Measurements from ENCODE around the gene IL27RA.

The IL27RA gene

DNA sequence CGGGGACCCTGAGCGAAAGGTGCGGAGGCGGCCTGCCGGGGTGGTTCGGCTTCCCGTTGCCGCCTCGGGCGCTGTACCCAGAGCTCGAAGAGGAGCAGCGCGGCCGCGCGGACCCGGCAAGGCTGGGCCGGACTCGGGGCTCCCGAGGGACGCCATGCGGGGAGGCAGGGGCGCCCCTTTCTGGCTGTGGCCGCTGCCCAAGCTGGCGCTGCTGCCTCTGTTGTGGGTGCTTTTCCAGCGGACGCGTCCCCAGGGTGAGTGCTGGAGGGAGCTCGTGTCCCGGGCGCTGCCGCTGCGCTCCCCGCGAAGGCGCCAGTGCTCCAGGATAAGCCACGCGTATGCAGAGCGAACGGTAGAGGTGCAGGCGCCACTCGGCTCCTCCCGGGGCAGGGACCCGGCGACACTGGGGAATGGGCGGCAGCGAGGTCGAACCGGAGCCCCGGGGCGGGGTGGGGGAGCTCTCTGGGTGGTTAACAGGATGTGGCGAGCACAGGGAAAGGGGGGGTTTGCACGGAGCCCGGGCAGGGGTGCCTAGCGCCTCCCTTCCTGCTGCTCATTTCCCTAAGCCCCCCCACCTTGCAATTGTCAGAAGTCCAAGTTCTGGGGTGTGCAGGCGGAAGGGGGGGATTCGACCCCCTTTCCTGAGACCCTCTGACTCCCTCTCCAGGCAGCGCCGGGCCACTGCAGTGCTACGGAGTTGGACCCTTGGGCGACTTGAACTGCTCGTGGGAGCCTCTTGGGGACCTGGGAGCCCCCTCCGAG lies at the start of gene IL27RA:
TSS of gene IL27RA (plus strand) at position 44 of the 762 bp plus-strand sequence. CDS start at position 155, 111 bp downstream.
- DNase-seq: peak; percentile 85

DNA sequence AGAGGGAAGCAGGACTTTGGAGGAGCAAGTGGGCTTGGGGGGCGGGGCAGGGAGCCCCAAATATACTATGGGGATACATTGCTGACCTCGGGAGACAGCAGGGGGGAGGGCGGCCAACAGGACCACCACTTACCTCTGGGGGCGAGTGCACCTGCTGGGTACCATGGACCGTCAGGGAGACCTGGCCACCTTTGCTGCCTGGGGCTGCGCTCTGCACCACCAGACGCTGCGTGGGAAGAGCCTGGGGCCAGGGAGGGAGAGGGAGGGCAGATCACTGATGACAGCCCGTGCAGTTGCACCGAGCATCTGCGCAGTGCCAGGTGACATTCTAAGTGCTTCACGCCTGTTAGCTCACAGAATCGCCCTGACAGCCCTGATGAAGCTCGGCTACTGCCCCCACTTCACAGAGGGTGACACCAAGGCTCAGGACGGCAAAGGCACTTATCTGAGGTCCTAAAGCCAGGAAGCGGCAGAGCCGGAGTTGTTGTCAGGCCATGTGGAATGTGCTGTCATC lies 49.5 kb upstream of the IL27RA start:
- no peak for DNase-seq

DNA sequence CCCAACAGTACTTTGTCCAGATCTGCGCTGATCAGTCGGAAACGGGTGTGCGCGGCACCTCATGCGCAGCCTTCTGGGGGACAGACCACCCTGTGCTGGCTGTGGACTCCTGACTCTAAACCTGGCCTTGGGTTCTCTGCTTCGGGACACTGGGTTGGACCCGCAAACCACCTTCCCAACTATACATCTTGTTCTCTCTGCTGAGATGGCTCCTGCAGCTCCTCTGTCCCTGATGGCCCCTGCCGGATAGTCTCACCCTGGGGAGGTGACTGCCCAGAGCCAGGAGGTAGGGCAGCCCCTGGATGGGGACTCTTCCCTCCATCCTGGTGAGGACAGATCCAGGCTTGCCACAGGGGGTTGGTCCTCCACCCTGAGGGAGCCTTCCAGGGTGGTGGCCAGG lies 48.8 kb upstream of the IL27RA start:
- no peak for DNase-seq

DNA sequence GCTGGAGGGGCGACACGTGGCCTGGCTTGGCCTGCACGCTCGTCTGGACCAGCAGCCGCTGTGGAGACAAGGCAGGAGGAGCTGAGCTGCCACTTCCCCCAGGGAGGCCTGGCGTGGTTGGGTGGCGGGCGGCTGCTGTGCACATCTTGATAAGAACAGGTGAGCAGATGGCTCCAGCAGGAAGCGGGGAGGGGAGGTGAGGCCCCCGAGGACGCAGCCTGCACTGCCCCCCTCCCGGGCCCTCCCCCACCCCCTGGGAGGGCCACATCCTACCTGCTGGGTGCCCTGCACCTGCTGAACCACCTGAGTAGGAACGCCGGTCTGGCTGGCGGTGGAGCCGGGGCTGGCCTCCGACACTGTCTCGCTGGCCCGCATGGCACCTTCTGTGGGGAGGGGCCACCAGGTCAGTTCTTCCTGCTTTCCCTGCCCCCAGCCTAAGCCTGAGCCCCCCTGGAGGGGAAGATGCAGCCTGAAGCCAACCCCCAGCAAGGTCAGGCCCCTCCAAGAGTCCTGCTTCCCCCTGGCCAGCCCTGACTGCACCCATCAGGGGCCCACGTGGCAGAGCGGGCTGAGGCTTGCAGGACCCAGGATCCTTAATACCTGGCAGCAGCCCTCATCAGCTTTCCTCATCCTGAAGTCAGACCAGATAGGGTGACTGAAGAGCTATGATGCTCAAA lies 48.2 kb upstream of the IL27RA start:
- no peak for DNase-seq

DNA sequence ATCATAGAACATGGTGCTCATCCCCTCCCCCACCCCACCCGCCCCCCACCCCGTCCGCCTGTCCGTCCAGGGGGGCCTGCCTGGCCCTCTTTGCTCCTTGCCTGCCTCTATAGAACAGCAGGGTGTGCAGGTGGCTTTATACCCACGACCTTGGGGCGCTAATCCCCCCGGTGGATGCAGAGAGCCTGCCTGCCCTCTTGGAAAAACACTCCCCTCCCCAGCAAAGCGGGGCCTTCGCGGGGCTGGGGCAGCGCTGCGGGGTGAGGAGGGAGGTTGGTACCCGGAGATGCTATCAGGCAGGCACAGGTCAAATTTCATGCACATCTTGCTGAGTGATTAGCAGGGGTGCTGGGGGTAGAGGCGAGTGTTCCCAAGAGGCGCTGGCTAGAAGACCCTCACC lies 47.4 kb upstream of the IL27RA start:
- DNase-seq: no peak

DNA sequence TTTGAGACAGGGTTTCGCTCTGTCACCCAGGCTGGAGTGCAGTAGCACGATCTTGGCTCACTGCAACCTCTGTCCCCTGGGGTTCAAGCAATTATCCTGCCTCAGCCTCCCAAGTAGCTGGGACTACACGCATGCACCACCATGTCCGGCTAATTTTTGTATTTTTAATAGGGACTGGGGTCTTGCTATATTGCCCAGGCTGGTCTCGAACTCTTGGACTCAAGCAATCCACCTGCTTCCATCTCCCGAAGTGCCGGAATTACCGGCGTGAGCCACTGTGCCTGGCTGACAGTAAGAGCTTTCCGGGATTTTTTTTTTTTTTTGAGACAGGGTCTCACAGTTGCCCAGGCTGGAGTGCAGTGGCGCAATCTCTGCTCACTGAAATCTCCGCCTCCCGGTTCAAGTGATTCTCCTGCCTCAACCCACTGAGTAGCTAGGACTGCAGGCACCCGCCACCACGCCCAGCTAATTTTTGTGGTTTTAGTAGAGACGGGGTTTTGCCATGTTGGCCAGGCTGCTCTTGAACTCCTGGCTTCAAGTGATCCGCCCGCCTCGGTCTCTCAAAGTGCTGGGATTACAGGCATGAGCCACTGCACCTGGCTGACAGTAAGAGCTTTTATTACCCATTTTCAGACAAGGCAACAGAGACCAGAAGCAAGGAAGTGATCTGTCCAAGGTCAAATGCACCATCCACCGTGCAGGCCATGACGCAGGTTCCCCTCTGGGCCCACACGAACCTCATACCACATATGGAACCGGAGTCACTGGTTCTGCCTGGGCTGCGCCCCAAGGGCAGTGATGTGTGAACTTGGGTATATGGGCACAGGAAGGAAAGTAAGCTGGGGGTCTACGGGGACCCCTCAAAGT lies 46.5 kb upstream of the IL27RA start:
- DNase-seq: no peak

DNA sequence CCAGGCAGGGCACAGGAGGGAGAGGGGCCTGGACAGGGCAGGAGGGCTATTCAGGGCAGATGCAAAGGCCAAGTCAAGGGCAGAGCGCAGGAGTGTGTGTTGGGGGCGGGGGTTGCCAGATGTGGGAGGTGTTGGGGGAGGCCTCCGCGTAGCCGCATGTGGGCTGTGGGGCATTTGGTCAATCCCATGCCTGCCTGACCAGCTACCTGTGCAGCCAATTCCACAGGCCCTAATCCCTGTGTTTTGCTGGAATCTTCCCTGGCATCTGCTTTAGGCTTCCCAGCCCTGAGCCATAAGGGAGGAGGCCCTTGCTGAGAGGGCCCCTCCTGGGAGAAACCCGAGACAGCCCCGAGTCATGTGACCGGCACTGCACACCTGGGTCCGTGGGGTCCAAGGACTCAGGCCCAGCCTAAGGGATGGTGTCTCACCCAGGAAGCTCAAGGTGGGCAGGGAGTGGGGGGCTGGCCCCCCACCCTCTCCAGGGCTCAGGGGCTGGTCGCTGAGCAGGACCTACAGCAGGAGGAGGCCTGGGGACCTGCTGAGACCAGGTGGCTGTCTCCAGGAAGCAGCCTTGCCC lies 45.7 kb upstream of the IL27RA start:
- DNase-seq: no peak

DNA sequence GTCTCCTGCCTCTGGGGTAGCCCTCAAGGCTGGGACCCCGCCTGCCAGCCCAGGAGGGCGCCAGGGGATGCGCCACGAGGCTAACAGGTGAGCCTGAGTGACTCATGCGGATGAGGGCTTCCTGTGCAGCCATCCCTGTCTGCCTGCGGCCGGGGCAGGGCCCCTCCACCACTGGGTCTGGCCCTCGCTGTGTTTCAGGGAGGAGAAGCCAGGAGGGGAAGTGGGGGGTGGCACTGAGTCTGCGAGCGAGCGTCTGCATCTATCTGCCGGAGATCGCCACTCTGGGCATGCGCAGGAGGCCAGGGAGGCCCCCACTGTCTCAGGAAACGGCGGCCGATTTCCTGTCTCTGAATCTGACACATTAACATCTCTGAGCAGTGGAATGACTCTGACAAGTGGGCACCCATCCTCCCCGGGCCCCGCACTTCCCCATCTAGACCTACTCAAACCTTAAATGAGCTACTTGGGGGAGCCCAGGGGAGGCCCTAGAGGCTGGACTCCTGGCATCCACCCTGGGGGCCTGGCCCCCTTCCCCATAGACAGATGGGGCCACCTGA lies 45.1 kb upstream of the IL27RA start:
- DNase-seq: peak; percentile 96

DNA sequence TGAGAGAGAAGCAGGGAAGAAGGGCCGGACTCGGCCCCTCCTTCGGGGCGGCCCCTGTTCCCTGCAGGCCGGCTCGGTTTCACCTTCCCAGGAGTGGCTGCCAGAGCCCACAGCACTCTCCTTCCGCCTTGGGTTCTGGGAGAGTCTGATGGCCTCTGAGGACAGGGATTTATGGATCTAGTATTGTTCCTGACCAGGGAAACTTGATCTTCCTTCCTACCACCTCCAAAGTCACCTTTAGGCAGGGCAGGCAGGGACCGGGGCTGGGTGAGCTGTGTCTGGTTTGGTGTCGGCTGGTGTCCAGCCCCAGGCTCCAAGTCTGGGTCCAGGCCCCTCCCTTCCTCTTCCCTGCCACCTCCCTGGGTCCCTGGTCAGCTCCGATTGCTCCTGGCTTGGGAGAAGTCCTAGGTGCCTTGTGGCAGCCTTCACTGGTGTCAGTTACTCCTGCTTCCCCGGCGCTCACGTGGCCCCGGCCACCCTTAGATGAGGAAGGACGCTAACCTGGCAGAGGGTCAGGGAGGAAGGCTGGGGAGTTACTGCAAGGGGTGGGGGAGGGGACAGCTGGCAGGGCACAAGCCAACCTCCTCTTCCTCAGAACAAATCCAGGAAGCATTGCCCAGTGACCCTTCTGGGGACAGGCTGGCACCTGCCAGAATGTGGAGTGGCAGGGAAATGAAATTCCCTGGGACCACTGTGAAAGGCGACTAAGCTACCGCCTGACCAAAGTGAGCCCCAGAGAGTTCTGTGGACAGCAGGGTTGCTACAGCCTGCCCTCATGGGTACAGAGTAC lies 44.3 kb upstream of the IL27RA start:
- no peak for DNase-seq

DNA sequence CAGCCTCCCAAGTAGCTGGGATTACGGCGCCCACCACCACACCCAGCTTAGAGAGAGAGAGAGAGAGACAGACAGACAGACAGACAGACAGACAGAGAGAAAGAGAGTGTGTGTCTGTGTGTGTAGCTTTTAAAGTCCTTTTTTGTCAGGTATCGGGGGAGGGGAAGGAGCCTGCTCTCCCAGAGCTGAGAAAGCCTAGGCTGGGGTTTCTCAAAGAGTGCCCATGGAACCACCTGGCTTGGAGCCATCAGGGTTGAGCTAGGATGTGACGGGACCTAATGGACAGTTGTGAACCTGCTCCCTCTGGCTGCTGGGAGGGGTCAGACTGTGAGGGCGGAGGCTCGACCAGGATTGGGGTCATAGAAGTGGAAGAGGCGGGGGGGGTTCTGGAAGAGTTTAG lies 42.1 kb upstream of the IL27RA start:
- no peak for DNase-seq

DNA sequence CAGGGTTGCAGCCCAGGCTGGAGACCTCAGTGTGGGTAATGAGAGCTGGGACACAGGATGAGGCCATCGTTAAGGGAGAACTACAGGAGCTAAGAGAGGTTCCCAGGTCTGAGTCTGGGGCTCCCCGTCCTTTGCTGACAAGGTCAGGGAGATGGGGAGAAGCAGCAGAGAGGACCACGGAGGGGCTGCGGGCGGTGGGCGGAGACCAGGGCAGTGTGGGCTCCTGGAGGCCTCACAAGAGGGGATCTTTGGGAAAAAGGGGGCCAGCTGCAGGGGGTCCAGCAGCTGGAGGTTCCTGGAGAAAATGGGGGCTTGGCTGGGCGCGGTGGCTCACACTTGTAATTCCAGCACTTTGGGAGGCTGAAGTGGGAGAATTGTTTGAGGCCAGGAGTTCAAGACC lies 41.5 kb upstream of the IL27RA start:
- no peak for DNase-seq

DNA sequence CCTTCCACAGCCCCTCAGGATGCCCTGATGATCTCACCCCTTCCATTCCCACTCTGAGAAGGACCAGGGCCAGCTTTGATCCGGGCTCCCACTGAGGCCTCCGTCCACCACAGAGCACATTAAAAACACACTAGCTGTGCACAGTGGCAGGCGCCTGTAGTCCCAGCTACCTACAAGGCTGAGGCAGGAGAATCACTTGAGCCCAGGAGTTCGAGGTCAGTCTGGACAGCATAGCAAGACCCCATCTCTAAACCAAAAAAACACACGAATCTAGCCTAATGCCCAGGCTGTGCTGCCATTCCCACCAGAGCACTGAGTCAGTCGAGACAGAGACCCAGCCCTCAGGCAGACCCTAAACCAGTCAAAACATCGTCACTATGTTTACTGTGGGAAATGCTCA lies 39.5 kb upstream of the IL27RA start:
- no peak for DNase-seq

DNA sequence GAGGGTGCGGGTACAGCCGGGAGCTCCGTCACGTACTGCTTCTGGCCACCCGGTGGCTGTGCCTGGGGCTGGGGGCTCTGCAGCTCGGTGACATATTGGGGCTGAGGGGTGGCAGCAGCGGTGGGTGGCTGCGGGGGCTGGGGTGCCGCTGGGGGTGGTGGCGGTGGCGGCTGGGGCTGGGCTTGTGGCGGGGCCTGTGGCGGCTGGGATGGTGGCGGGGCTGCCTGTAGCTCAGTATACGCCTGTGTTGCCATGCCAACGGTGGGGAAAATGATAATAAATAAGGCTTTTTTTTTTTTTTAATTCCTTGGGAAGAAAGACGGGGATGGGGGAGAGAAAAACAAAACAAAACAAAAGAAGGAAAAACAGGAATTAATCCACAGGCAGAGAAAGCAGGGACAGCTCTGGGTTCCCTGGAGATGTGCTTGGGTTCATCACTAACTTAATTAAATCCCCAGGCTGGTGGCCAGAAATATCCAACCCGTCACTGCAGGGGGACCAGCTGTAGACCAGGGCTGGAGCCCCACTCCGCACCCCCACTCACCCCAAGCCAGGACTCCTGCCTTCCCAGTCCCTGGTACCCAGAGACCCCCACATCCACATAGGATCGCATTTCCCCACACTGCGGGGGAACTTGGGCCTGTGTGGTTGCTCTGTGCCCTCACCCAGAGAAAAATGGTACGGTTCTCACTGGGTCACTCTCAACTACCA lies 37.8 kb upstream of the IL27RA start:
- DNase-seq: no peak

DNA sequence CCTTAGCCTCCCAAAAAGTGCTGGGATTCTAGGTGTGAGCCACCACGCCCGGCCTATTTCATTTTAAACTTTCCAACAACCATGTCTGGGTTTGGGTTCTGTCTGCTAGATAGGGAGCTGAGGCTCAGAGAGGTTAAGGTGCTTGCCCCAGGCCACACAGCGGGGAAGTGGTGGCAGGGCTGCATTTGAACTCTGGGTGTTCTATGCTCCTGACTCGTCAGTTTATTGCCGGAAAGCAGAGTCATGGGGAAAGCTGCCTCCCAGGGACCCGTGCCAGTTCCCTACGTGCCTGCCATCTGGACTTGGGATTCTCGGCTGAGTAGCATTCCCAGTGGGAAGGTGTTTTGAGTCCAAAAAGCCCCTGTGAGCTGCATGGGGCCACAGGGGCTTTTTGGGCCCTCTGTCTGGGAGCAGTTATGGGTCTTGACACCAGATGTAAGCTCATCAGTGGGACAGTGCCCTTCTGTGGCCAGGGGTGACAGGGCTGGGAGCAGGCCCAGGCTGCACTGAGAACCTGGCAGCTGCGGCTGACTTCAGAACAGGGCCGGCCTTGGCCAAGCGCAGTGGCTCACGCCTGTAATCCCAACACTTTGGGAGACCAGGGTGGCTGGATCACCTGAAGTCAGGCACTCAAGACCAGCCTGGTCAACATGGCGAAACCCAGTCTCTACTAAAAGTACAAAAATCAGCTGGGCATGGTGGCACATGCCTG lies 36.4 kb upstream of the IL27RA start:
- no peak for DNase-seq

DNA sequence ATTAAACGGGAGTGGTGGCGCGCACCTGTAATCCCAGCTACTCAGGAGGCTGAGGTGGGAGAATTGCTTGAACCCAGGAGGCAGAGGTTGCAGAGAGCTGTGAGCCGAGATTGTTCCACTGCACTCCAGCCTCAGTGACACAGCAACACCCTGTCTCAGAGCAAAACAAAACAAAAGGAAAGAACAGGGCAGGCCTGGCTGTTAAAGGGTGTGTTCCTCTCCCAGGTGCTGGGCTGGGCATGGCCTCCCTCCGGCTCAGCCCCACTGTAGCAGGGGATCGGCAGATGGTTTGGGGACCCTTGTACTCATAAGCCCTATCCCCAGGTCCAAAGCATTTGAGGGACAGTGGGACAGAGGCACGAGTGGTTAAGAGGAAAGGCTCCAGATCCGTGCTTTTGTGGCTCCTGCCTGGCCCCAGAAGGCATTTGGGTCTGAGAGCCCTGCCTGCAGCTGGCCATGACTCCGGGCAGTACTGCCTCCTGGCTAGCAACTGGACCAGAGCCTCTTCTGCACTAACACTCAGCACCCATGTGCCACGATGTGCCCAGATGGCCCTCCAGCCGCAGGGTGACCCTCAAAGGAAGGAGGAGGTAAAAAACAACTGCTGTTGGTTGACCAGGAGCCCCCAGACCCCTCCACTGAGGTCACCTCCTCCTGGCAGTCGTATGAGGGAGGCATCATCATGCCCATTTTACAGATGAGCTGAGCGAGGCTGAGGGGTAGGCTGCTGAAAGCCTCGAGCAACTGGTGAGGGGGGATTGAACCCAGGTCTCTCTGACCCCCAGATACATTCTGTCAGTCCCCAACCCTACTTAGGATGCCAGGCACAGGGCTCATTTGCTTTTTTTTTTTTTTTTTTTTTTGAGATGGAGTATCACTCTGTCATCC lies 35.4 kb upstream of the IL27RA start:
- DNase-seq: no peak

DNA sequence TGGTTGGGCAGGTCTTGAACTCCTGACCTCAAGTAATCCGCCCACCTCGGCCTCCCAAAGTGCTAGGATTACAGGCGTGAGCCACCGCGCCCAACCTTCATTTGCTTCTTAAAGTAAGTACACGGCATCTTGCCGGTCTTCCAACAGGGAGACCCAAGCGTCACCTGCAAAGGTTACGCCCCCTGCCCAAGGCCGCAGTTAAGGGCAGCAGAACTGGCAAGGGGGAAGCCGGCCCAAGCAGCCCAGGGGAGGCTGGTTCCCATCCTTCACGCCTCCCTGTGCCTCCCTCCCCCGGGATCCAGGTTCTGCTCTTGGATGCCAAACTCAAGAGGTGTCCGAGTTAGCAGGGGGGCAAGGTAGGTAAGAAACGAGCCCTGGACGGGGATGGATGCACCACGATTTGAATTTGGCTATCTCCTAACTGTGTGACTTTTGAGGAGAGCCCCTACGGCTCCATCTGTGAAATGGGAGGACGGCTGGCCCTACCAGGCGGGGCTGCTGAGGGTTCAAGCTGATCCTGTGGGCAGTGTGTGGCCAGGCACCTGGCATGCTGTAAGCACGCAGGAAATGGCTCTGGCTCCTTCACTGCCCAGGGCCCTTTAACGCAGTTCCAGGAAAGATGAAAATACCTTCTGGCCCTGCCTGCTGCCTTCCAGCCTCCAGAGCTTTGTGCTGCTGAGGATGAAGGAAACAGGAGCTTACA lies 34.5 kb upstream of the IL27RA start:
- no peak for DNase-seq

DNA sequence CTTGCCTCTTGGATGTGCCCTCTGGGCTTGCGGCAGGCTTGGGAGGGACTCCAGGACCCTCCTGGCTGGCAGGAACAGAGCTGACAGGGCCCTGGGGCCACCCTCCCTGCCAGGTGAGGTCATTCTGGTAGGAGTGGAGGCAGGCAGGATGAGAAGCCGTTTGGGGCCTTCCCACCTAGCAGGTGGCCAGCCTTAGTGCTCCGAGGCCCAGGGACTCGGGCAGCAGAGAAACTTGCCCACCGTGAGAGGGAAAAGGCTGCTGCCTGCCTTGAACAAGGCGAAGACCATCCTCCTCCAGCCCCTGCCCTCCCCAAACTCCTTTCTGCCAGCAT lies 34.0 kb upstream of the IL27RA start:
- no peak for DNase-seq

DNA sequence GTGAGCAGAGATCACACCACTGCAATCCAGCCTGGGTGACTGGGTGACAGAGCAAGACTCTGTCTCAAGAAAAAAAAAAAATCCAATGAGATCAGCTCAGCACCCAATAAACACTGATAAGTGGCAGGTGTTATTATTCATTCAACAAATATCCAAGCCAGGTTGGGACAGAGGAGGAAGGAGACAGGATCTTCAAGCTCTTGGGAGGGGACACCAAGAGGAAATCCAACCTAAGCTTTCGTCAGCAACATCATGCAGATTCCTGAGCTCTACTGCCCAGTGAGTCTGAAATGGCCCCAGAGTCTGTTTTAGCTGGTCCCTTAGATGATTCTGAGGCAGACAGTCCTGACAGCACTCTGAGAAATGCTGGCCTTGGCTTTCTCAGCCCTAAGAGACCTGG lies 33.1 kb upstream of the IL27RA start:
- no peak for DNase-seq

DNA sequence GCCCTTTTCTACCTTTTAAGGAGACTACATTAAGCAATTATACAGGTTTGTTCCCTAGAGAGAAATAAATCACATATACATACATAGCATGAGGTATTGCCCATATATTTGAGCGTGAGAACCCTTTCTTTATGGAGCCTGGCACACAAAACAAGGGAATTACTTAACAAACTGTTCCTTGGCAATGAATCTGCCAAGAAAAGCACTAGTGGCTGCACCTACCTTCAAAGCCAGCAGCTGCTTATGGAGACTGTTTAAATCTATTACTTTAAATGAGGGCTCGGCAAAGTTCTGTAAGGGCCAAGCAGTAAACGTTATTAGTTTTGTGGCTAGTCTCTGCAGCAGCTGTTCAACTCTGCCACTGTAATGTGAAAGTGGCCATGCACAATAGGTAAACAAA lies 32.5 kb upstream of the IL27RA start:
- no peak for DNase-seq

All from activated T-cell treated with anti-CD3 and anti-CD28 coated beads for 4 hours (primary cell).